DMS153 treated with DMSO at 0.1 percent for 48 hours (cell line): ENCODE results near the gene CABP4.
"Not testable (repeated sequence)": the region's sequence is repeated elsewhere in the genome, so short reads cannot be mapped to it uniquely, and the experiment has no call there.

ENCODE experiments used
- DNase-seq: peaks from one replicate; lab custom pipeline; 2025; ENCODE audit not compliant: unreplicated experiment; lab: John Stamatoyannopoulos, UW

The CABP4 gene

DNA sequence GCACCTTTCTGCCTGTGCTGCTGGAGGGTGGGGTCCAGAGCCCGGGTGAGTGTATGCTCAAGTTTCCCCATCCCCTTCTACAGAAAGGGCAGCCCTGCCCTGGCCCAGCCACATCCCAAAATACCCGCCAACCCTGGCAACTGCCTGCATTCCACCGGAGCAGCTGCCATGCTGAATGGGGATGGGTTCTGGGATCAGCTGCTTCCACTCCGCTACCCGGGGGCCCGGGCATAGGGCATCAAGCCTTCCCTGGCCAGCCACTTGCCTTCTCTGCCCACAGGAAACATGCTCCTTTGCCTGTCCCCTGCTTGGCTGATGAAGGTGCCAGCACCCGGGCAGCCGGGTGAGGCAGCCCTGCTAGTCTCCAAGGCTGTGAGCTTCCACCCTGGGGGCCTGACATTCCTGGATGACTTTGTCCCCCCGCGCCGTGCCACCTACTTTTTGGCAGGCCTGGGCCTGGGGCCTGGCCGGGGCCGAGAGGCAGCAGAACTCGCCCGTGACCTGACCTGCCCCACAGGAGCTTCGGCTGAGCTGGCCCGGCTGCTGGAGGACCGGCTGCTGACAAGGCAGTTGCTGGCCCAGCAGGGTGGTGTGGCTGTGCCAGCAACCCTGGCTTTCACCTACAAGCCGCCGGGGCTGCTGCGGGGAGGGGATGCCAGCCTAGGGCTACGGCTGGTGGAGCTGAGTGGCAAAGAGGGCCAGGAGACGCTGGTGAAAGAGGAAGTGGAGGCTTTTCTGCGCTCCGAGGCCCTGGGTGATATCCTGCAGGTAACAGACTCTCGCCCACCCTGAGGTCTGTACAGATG is 36.5 kb upstream of the CABP4 start:
- no peak for DNase-seq

DNA sequence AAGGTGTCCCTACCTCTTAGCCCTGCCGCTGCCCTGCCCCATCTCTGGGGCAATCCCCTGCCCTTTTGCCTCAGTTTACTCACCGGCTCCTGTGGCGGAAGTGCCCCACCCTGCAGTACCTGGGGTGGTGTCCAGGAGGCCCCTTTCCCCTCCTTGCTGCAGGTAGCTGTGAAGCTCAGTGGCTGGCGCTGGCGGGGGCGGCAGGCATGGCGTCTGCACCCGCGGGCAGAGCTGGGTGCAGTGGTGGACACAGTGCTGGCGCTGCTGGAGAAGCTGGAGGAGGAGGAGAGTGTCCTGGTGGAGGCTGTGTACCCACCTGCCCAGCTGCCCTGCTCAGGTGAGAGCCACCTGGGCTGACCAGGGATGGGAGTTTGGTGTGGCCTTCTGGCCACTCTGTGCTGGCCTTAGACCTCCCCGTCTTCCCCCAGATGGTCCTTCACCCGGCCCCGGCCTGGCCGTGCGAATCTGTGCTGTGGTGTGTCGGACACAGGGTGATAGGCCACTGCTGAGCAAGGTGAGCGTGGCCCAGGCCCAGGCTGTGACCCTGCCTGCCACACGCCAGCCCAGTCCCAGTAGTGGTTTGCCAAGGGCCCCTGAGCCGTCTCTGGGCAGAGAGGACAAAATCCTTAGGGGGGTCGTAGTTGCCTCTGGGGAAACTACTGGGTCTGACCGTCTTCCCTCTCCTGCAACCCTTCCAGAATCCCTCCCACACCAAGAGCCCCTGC is 35.7 kb upstream of the CABP4 start:
- DNase-seq, result no peak

DNA sequence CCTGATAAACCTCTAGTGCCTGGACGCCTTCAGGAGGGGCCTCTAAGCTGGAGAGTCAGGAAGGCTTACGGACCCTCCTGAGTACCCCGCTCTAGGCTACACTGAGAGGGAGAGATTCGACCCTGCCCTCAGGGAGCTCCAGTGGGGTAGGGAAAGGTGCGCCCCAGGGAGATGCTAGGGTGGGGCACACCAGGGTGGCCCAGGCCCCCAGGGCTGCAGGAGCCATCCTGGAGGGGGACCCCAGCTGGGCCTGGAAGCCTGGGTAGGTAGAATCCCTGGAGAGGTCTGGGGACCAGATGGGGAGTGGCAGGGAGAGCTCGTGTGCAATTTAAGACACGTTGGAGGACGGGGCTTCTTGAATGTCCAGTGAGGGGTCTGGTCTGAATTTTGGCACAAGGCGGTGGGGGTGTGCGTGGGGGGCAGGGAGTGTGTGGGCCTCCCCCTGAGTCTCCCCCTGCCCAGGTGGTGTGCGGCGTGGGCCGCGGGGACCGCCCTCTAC is 35.0 kb upstream of the CABP4 start:
- no peak for DNase-seq

DNA sequence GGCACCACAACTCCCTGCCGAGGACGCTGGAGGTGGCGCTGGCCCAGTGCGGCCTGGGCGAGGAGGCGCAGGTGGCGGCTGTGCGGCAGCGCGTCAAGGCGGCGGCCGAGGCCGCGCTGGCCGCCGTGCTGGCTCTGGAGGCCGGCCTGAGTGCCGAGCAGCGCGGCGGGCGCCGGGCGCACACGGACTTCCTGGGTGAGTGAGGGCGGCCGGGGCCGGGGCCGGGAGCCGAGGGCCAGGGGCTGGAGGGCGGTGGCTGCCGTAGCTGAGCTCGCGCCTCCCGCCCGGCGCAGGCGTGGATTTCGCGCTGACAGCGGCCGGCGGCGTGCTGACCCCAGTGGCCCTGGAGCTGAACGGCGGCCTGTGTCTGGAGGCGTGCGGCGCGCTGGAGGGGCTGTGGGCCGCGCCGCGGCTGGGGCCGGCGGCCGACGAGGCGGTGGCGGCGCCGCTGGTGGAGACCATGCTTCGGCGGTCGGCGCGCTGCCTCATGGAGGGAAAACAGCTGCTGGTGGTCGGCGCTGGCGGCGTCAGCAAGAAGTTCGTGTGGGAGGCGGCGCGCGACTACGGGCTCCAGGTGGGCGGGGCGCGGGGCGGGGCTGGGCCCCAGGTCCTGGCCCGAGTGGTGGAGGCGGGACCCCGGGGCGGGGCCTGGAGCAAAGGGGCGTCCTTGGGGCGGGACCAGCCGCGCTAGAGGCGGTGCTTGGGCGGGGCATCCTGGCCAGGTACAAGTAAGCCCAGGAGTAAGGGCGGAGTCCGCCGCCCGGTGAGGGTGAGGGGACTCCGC is 34.3 kb upstream of the CABP4 start:
- peak; percentile 88 for DNase-seq

DNA sequence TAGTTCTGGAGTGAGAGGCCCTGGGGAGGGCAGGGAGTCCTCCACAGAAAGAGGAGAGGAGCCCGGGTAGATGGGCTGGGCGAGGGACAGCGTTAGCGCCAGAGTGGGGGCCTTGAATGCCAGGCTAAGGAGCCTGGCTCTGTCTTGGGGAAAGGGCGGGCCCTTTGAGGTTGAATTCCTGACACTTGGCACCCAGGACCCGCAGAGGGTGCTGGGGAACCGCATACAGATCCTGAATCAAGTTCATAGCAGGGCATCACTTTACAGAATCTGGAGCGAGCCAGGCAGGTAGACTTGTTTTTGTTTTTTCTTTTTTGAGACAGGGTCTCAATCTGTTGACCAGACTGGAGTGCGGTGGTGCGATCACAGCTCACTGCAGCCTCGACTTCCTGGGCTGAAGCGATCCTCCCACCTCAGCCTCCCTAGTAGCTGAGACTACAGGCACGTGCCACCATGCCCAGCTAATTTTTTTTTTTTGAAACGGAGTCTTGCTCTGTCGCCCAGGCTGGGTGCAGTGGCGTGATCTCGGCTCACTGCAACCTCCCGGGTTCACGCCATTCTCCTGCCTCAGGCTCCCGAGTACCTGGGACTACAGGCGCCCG is 33.6 kb upstream of the CABP4 start:
- no peak for DNase-seq

DNA sequence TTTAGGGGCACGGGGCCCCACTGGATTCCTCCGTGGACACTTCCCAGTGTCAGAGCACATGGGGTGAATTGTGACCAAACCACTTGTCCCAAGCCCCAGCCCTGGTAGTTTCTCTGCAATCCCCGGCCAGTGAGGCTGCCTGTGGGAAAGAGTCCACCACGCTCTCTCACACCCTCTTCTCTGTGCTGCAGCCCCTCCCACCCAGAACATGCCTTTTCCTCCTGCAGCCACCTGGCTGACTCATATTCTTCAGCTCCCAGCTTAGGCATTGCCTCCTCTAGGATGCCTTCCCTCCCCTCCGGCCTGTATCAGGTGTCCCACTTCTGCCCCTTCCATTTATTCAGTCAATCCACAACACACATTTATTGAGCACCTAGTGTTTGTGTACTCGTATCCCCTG is 32.3 kb upstream of the CABP4 start:
- DNase-seq, result no peak

DNA sequence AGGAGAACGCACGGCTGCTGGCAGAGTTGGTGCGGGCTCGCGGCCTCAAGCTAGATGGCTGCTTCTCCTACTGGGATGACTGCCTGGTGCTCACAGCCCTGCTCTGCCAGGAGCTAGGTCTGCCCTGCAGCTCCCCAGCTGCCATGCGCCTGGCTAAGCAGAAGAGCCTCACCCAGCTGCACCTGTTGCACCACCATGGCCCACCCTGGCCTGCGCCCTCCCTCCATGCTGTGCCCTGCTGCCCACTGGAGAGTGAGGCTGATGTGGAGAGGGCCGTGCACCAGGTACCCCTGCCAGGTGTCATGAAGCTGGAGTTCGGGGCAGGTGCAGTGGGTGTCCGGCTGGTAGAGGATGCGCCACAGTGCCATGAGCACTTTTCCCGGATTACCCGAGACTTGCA is 31.7 kb upstream of the CABP4 start:
- no peak for DNase-seq

DNA sequence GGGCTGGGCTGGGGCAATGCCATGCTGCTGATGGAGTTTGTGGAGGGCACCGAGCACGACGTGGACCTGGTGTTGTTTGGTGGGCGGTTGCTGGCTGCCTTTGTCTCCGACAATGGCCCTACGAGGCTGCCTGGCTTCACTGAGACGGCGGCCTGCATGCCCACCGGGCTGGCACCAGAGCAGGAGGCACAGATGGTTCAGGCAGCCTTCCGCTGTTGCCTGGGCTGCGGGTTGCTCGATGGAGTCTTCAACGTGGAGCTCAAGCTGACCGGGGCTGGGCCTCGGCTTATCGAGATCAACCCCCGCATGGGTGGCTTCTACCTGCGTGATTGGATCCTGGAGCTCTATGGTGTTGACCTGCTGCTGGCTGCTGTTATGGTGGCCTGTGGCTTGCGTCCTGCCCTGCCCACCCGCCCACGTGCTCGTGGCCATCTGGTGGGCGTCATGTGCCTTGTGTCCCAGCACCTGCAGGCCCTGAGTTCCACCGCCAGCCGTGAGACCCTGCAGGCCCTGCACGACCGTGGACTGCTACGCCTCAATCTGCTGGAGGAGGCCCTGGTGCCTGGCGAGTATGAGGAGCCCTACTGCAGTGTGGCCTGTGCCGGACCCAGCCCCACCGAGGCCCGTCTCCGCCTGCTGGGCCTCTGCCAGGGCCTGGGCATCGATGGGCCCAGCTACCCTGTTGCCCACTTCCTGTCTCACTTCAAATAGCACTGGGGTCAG is 31.1 kb upstream of the CABP4 start:
- DNase-seq, result no peak

DNA sequence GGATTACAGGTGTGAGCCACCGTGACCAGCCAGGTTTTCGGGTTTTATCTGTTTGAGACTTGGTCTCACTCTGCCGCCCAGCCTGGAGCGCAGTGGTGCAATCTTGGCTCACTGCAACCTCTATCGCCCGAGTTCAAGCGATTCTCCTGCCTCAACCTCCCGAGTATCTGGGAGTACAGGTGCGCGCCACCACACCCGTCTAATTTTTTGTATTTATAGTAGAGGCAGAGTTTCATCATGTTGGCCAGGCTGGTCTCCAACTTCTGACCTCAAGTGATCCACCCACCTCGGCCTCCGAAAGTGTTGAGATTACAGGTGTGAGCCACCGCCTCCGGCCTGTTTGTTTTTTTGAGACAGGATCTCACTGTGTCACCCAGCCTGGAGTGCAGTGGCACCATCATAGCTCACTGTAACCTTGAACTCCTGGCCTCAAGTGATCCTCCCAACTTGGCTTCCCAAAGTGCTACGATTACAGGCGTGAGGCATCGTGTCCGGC is 27.7 kb upstream of the CABP4 start:
- not testable (repeated sequence) for DNase-seq

DNA sequence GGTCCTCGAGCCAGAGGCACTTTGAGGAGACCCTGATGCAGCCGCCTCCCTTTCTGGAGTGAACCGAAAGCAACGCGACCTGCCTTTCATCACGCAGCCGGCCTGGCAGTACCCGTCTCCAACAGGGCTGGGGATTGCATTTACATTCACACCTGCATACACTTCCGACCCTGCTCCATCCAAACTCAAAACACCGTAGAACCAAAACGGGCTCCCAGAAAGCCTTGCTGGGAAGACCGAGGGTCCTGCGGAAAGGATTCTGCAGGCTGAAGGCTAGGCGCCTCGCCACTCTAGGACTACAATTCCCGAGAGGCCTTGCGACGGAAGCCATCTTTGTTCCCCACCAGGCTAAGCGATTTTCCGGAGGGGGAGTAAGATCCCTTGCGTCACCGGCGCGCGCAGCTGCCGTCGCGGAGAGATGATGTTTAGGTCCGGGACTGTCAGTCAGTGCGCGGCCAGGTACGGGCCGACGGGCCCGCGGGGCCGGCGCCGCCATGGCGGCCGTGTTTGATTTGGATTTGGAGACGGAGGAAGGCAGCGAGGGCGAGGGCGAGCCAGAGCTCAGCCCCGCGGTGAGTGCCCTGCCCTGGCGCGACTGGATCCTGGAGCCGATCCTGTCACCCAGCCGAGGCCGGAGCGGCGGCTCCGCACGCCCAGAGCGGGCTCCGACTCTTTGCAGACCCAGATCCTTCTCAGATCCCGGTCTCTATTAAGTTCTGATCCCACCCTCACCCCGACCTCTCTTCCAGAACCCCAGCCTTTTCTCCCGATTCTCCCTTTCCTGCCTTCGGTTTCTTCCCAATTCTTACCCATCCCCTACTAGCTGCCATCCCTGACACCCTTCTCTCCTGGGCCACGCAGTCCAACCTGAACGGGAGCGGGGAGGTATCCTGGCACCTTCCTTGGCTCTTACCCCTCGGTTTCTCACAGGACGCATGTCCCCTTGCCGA is 26.8 kb upstream of the CABP4 start, which contains the start of gene RPS6KB2:
Gene RPS6KB2, plus strand, starts transcription at position 443 of the 950 bp plus-strand sequence. Its CDS starts 52 bp downstream, at position 495.
- peak; percentile 92 for DNase-seq

DNA sequence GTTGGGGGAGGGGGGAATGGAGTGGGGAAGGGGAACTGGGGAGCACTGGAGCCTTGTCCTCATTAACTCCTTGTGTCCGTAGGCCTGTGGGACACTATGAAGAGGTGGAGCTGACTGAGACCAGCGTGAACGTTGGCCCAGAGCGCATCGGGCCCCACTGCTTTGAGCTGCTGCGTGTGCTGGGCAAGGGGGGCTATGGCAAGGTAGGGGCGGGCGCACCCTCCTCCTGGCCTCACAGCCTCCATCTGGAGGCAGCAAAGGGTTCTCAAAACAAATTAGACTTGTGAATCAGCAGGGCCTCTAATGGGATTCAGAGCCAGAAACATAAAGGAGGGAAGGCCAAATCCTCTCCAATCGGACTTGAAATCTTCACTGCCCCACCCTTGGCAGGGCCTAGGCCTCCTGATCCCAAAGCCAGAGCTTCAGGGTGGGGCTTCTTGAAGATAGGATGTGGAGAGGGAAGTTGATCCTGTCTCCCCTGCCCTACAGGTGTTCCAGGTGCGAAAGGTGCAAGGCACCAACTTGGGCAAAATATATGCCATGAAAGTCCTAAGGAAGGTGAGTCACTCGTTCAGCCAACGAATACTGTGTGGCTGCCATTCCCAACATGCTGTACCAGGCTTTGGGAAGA is 26.0 kb upstream of the CABP4 start:
- DNase-seq, result no peak

DNA sequence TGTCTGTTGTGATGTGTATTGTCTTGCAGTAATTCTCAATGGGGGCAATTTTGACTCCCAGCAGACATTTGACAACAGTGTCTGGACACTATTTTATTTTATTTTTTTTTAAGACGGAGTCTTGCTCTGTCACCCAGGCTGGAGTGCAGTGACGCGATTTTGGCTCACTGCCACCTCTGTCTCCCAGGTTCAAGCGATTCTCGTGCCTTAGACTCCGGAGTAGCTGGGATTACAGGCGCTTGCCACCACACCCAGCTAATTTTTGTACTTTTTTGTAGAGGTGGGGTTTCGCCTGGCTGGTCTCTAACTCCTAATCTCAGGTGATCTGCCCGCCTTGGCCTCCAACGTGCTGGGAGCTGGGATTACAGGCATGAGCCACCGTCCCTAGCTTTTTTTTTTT is 25.4 kb upstream of the CABP4 start:
- DNase-seq, result no peak

DNA sequence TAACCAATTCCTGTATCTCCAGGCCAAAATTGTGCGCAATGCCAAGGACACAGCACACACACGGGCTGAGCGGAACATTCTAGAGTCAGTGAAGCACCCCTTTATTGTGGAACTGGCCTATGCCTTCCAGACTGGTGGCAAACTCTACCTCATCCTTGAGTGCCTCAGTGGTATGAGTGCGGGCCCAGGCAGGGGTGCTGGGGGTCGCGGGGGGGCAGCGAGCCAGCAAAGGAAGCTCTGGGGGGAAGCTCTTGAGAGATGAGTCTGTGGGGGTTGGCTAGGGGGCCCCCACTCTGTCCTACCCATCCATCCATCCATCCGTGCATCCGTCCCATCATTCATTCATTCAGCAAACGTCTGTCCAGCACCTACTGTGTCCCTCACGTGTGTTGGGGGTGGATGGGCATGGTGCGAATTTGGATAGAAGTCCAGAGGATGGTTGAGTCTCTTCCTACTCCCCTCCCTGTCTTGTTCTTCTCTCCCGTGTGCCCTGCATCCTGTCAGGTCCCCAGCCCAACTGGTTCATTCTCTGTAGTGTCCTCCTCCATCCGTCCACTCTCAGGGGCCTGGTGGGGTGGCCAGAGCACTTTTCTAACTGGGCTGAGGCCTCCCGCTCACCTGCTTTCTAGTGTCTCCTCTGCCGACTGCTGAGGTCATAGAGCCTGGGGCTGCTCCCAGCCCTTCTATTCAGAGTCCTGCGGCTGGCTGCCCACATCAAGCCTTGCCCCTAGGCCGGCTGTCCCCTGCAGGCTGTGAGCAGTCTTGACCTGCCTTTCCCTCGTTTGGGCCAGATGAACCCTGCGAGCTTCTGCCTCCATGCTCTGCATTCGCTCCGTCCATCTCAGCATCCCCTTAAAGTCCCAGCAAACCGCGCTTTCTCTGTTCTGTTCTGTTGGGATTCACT is 23.6 kb upstream of the CABP4 start:
- no peak for DNase-seq

DNA sequence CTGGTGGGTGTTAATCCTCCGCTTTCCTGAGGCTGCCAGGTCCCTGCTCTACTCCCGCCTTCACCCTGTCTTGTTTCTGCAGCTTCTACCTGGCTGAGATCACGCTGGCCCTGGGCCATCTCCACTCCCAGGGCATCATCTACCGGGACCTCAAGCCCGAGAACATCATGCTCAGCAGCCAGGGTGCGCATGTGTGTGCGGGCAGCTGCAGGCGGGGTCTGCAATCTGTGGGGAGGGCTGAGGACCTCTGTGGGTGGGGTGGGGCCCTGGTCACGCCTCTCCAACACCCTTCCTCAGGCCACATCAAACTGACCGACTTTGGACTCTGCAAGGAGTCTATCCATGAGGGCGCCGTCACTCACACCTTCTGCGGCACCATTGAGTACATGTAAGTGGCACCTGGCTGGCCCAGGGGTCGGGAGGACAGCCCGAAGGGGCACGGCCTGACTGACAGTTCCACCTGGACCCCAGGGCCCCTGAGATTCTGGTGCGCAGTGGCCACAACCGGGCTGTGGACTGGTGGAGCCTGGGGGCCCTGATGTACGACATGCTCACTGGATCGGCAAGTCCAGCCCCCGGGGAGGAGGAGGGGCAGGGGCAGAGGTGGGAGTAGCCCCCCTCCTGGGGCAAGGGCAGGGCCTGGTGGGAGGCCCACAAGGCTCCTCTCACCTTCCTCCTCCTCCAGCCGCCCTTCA is 22.4 kb upstream of the CABP4 start:
- DNase-seq, result no peak

DNA sequence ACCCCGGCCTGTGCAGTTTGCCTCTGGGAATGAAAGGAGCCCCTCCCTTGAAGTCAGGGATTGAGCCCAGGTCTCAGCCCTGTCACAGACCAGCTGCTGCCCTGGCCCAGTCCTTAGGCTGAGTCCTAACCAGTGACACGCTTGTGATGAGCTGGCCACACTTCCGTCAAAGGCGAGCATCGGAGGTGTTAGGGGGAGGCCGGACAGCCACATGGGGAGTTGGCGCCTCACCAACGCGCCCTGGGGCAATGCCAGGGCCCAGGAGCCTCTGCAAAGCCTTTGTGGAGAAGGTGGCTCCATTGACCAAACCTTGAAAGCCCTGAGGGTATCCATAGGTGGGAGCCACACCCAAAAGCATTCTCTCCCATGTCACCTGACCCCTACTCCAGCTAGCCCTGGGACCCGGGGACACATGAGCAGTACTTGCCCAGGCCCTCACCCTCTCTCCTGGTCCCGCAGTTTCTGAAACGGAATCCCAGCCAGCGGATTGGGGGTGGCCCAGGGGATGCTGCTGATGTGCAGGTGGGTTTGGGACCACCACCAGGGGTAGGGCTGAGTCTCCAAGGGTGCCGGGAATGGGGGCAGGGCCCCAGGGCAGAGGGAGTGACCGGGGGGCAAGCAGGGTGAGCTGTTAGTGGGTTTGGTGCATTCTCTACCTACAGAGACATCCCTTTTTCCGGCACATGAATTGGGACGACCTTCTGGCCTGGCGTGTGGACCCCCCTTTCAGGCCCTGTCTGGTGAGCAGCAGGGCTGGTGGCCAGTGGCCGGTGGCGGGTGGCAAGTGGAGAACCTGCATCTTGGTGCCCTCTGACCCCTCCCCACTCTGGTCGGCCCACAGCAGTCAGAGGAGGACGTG is 21.4 kb upstream of the CABP4 start:
- no peak for DNase-seq

DNA sequence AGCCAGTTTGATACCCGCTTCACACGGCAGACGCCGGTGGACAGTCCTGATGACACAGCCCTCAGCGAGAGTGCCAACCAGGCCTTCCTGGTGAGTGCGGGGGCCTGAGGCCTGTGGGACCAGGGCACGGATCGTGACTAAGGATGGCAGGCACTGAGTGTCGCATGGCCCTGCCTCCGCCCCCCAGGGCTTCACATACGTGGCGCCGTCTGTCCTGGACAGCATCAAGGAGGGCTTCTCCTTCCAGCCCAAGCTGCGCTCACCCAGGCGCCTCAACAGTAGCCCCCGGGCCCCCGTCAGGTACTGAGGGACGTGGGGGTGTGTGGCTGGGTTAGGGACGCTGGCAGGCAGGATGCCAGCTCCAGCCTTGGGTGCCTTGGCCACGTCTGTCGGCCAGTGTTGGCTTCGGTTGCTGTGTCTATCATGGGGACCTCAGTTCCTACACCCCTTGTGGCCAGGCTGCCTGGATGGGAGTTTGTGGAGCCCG is 20.7 kb upstream of the CABP4 start:
- no peak for DNase-seq
